ENCODE measurements around the gene FBXL17.

Gene FBXL17

DNA sequence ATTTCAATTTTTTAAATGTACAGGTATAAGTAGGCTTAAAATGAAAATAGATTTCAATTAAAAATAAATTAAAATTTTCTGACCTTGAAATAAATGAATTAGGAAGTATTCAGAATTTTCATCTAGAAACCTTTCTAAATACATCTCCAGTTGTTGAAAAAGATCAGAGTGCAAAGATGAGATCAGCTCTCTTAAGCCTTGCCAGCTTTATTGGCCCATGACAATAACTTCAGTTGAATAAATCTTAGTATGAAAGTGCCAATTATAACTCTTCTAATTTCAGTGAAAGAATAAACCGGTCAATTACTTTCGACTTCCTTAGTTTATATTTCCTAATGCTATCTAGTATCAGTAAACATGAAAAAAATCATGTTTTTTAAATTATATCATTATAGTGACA is 117.4 kb downstream of the FBXL17 start:
- H3K4me1 ChIP-seq (ENCODE audit: control insufficient read depth in 2 of 2, insufficient read depth in 1 of 2, low read depth in 1 of 2, low read length in 2 of 2): peaks cover 1 to 5% of the 10 kb centered on the region in 2 donors
- H4K8ac ChIP-seq (ENCODE audit: low read depth, low read length): no peak overlapping the region
- DNase-seq (ENCODE audit: low spot score): no peak
- no peak overlapping the region for H2AK5ac ChIP-seq (ENCODE audit: low read depth, low read length)
- no CpG with 5 or more reads among the region's 2 CpGs for WGBS, 2 donors (ENCODE audit: extremely low coverage in 2 of 2, insufficient read length in 2 of 2, insufficient replicate concordance in 1 of 2)
- no peak overlapping the region for H2BK120ac ChIP-seq (ENCODE audit: low read depth, low read length)
- no peak overlapping the region for H2BK12ac ChIP-seq (ENCODE audit: low read length)
- H3K27ac ChIP-seq (replicated peaks; ENCODE audit: low read length): no peak overlapping the region
- no peaks in the 10 kb centered on the region for H3K36me3 ChIP-seq (replicated peaks in 1 of 2; ENCODE audit: control insufficient read depth in 2 of 2, insufficient read depth in 2 of 2, low read length in 2 of 2)
- no peak overlapping the region for H4K91ac ChIP-seq (ENCODE audit: low read depth, low read length, poor library complexity)
- H2BK5ac ChIP-seq (ENCODE audit: low read length): no peak overlapping the region
- no peak overlapping the region for H2BK15ac ChIP-seq (ENCODE audit: low read length)
- no peak overlapping the region for H3K14ac ChIP-seq (ENCODE audit: low read length)
- H2AFZ ChIP-seq (ENCODE audit: low read length): no peak overlapping the region
- H3K4me3 ChIP-seq (ENCODE audit: low read length in 2 of 2): no peak overlapping the region
- H3K23ac ChIP-seq (ENCODE audit: low read depth, low read length, poor library complexity): no peak overlapping the region
- no peak overlapping the region for H3K4me2 ChIP-seq (ENCODE audit: insufficient read depth, low read length, poor library complexity, severe bottlenecking)
- no peaks in the 10 kb centered on the region for H3K27me3 ChIP-seq (ENCODE audit: control insufficient read depth in 3 of 3, insufficient read depth in 3 of 3, low read depth in 1 of 3, low read length in 3 of 3)
- no peaks in the 10 kb centered on the region for H3K79me1 ChIP-seq (ENCODE audit: low read depth, low read length)
- H3K9me3 ChIP-seq (replicated peaks in 1 of 2; ENCODE audit: control insufficient read depth in 2 of 2, insufficient read depth in 1 of 2, low read depth in 1 of 2, low read length in 2 of 2): no peaks in the 10 kb centered on the region
- H3K18ac ChIP-seq (ENCODE audit: low read length): no peak overlapping the region
- H3K9ac ChIP-seq (ENCODE audit: low read depth, low read length, poor library complexity): no peak overlapping the region
- no peak overlapping the region for H3K4ac ChIP-seq (ENCODE audit: low read length)

DNA sequence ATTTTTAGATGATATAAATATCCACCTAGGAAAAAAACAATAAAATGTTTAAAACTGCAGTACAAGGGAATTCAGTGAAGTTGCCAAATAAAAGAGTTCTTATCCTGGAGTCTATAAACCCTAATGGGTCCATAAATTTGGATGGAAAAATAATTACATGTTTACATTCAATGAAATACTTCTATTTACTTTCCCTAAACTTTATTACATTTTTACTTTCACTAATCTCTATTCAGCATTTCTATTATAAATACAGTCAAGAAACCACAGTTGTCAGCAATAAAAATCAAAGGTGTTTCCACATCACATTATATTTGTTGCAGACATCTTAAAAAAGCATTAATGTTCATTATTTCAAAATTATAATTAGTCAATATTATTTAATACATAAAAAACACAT is 118.6 kb downstream of the FBXL17 start:
- Histone ChIP-seq H3K9ac (ENCODE audit: low read depth, low read length, poor library complexity) (no peak overlapping the region), H2BK5ac (ENCODE audit: low read length) (no peak overlapping the region), H4K8ac (ENCODE audit: low read depth, low read length) (no peak overlapping the region), H3K23ac (ENCODE audit: low read depth, low read length, poor library complexity) (no peak overlapping the region), H3K4me2 (ENCODE audit: insufficient read depth, low read length, poor library complexity, severe bottlenecking) (no peak overlapping the region), H3K27me3 (ENCODE audit: control insufficient read depth in 3 of 3, insufficient read depth in 3 of 3, low read depth in 1 of 3, low read length in 3 of 3) (no peaks in the 10 kb centered on the region), H3K4me1 (ENCODE audit: control insufficient read depth in 2 of 2, insufficient read depth in 1 of 2, low read depth in 1 of 2, low read length in 2 of 2) (peaks cover 5 to 9% of the 10 kb centered on the region in 2 donors), H4K91ac (ENCODE audit: low read depth, low read length, poor library complexity) (no peak overlapping the region), H2BK15ac (ENCODE audit: low read length) (no peak overlapping the region), H3K27ac (replicated peaks; ENCODE audit: low read length) (no peak overlapping the region), H3K18ac (ENCODE audit: low read length) (no peak overlapping the region), H3K4me3 (ENCODE audit: low read length in 2 of 2) (no peak overlapping the region), H3K79me1 (ENCODE audit: low read depth, low read length) (no peaks in the 10 kb centered on the region), H3K14ac (ENCODE audit: low read length) (no peak overlapping the region), H3K9me3 (replicated peaks in 1 of 2; ENCODE audit: control insufficient read depth in 2 of 2, insufficient read depth in 1 of 2, low read depth in 1 of 2, low read length in 2 of 2) (no peaks in the 10 kb centered on the region), H2BK12ac (ENCODE audit: low read length) (no peak overlapping the region), H2AK5ac (ENCODE audit: low read depth, low read length) (no peak overlapping the region), H3K4ac (ENCODE audit: low read length) (no peak overlapping the region), H2AFZ (ENCODE audit: low read length) (no peak overlapping the region), H2BK120ac (ENCODE audit: low read depth, low read length) (no peak overlapping the region), H3K36me3 (replicated peaks in 1 of 2; ENCODE audit: control insufficient read depth in 2 of 2, insufficient read depth in 2 of 2, low read length in 2 of 2) (no peaks in the 10 kb centered on the region)
- DNase-seq (ENCODE audit: low spot score): no peak

DNA sequence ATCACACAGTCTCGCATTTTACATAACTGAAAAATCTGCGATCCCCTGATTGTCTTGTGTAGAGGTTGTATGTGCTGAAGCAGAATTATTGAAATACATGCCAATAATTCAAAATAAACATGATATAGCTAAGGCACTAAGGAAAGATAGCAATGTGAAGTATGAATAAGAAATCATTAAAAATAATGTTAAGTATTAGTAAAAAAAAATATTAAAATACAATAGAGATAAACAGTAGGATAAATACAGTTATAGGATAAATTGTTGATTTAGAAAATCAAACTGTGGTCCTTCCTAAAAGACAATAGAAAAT is 121.1 kb downstream of the FBXL17 start:
- no peak overlapping the region for H3K14ac ChIP-seq (ENCODE audit: low read length)
- no peak overlapping the region for H3K27ac ChIP-seq (replicated peaks; ENCODE audit: low read length)
- no peak overlapping the region for H2BK12ac ChIP-seq (ENCODE audit: low read length)
- H3K9me3 ChIP-seq (replicated peaks in 1 of 2; ENCODE audit: control insufficient read depth in 2 of 2, insufficient read depth in 1 of 2, low read depth in 1 of 2, low read length in 2 of 2): no peaks in the 10 kb centered on the region
- H2BK5ac ChIP-seq (ENCODE audit: low read length): no peak overlapping the region
- H3K9ac ChIP-seq (ENCODE audit: low read depth, low read length, poor library complexity): no peak overlapping the region
- H3K4me1 ChIP-seq (ENCODE audit: control insufficient read depth in 2 of 2, insufficient read depth in 1 of 2, low read depth in 1 of 2, low read length in 2 of 2): peaks cover 6 to 9% of the 10 kb centered on the region in 2 donors
- no peak overlapping the region for H3K18ac ChIP-seq (ENCODE audit: low read length)
- H3K4me3 ChIP-seq (ENCODE audit: low read length in 2 of 2): no peak overlapping the region
- no peak overlapping the region for H3K4me2 ChIP-seq (ENCODE audit: insufficient read depth, low read length, poor library complexity, severe bottlenecking)
- H2AK5ac ChIP-seq (ENCODE audit: low read depth, low read length): no peak overlapping the region
- H3K79me1 ChIP-seq (ENCODE audit: low read depth, low read length): no peaks in the 10 kb centered on the region
- no peak overlapping the region for H4K91ac ChIP-seq (ENCODE audit: low read depth, low read length, poor library complexity)
- H2BK15ac ChIP-seq (ENCODE audit: low read length): no peak overlapping the region
- H2BK120ac ChIP-seq (ENCODE audit: low read depth, low read length): no peak overlapping the region
- no peak overlapping the region for H3K4ac ChIP-seq (ENCODE audit: low read length)
- WGBS, 2 donors (ENCODE audit: extremely low coverage in 2 of 2, insufficient read length in 2 of 2, insufficient replicate concordance in 1 of 2): no CpG with 5 or more reads among the region's 2 CpGs
- H3K23ac ChIP-seq (ENCODE audit: low read depth, low read length, poor library complexity): no peak overlapping the region
- H3K36me3 ChIP-seq (replicated peaks in 1 of 2; ENCODE audit: control insufficient read depth in 2 of 2, insufficient read depth in 2 of 2, low read length in 2 of 2): no peaks in the 10 kb centered on the region
- no peak overlapping the region for H2AFZ ChIP-seq (ENCODE audit: low read length)
- H4K8ac ChIP-seq (ENCODE audit: low read depth, low read length): no peak overlapping the region
- no peaks in the 10 kb centered on the region for H3K27me3 ChIP-seq (ENCODE audit: control insufficient read depth in 3 of 3, insufficient read depth in 3 of 3, low read depth in 1 of 3, low read length in 3 of 3)
- no peak for DNase-seq (ENCODE audit: low spot score)

GRCh38 chr5:108260117-108260857 is 121.6 kb downstream of the FBXL17 start:
- H3K9ac ChIP-seq (ENCODE audit: low read depth, low read length, poor library complexity): no peak overlapping the region
- no peak overlapping the region for H2BK5ac ChIP-seq (ENCODE audit: low read length)
- no peak overlapping the region for H4K91ac ChIP-seq (ENCODE audit: low read depth, low read length, poor library complexity)
- peaks cover 6 to 9% of the 10 kb centered on the region in 2 donors for H3K4me1 ChIP-seq (ENCODE audit: control insufficient read depth in 2 of 2, insufficient read depth in 1 of 2, low read depth in 1 of 2, low read length in 2 of 2)
- H3K23ac ChIP-seq (ENCODE audit: low read depth, low read length, poor library complexity): no peak overlapping the region
- H3K4ac ChIP-seq (ENCODE audit: low read length): no peak overlapping the region
- no peak overlapping the region for H3K4me2 ChIP-seq (ENCODE audit: insufficient read depth, low read length, poor library complexity, severe bottlenecking)
- H3K36me3 ChIP-seq (replicated peaks in 1 of 2; ENCODE audit: control insufficient read depth in 2 of 2, insufficient read depth in 2 of 2, low read length in 2 of 2): no peaks in the 10 kb centered on the region
- H3K18ac ChIP-seq (ENCODE audit: low read length): no peak overlapping the region
- H3K4me3 ChIP-seq (ENCODE audit: low read length in 2 of 2): no peak overlapping the region
- no peaks in the 10 kb centered on the region for H3K79me1 ChIP-seq (ENCODE audit: low read depth, low read length)
- no CpG with 5 or more reads among the region's 8 CpGs for WGBS, 2 donors (ENCODE audit: extremely low coverage in 2 of 2, insufficient read length in 2 of 2, insufficient replicate concordance in 1 of 2)
- no peak overlapping the region for H3K14ac ChIP-seq (ENCODE audit: low read length)
- H2AK5ac ChIP-seq (ENCODE audit: low read depth, low read length): no peak overlapping the region
- no peaks in the 10 kb centered on the region for H3K27me3 ChIP-seq (ENCODE audit: control insufficient read depth in 3 of 3, insufficient read depth in 3 of 3, low read depth in 1 of 3, low read length in 3 of 3)
- no peak overlapping the region for H3K27ac ChIP-seq (replicated peaks; ENCODE audit: low read length)
- H2BK12ac ChIP-seq (ENCODE audit: low read length): no peak overlapping the region
- H2AFZ ChIP-seq (ENCODE audit: low read length): no peak overlapping the region
- H2BK15ac ChIP-seq (ENCODE audit: low read length): no peak overlapping the region
- H4K8ac ChIP-seq (ENCODE audit: low read depth, low read length): no peak overlapping the region
- DNase-seq (ENCODE audit: low spot score): peak; percentile 84
- H2BK120ac ChIP-seq (ENCODE audit: low read depth, low read length): no peak overlapping the region
- H3K9me3 ChIP-seq (replicated peaks in 1 of 2; ENCODE audit: control insufficient read depth in 2 of 2, insufficient read depth in 1 of 2, low read depth in 1 of 2, low read length in 2 of 2): no peaks in the 10 kb centered on the region
